Right atrium auricular region (tissue), 2 donors: ENCODE data around the gene B4GAT1. TPM values are rescaled to one million over a fixed set of nuclear protein-coding genes. Genes with fewer than 3 reads are reported as not detected.

Source experiments
- DNase-seq: peaks from one replicate; pipeline ENCODE4 v3.0.0-alpha.2; 2019; ENCODE audit warnings: low spot score
- H3K27ac ChIP-seq, 2 donors: fragments of 200-600 bp; sonication (generic); 1 replicate in 1 of 2; 2 replicates in 1 of 2; pipeline ENCODE4 v1.5.1; 2016 to 2019
- H3K27me3 ChIP-seq, 2 donors: fragments of 200-600 bp; sonication (generic); one replicate each; pipeline versions ENCODE4 v1.5.1 to v1.6.0; 2017 to 2019
- H3K36me3 ChIP-seq: fragments of 200-600 bp; sonication (generic); one replicate; pipeline ENCODE4 v1.5.1; 2016
- H3K4me1 ChIP-seq, 2 donors: fragments of 200-600 bp; sonication (generic); one replicate each; pipeline versions ENCODE4 v1.5.1 to v1.6.0; 2017 to 2019
- H3K4me3 ChIP-seq, 2 donors: fragments of 200-600 bp; sonication (generic); 1 replicate in 1 of 2; 2 replicates in 1 of 2; pipeline ENCODE4 v1.5.1; 2017 to 2019; ENCODE audit warnings: mild to moderate bottlenecking in 1 of 2, moderate library complexity in 1 of 2
- H3K9me3 ChIP-seq, 2 donors: fragments of 200-600 bp; sonication (generic); one replicate each; pipeline ENCODE4 v1.5.1; 2019
- total RNA-seq, 2 donors: library from RNA; depleted of rRNA; stranded (reverse); fragments of >200 nt; gene quantifications; one replicate each; pipeline ENCODE4 v1.1.0, GENCODE V29; 2016
- TF ChIP-seq, protein P1 (sequence below), 2 donors: fragments of 200-600 bp; sonication (generic); IDR thresholded peaks; one replicate each; pipeline ENCODE4 v1.5.1; 2019; ENCODE audit warnings: antibody characterized with exemption in 2 of 2

B4GAT1 gene
- total RNA-seq, 2 donors from 2014 or later, result 61.1 to 64.3 TPM

DNA sequence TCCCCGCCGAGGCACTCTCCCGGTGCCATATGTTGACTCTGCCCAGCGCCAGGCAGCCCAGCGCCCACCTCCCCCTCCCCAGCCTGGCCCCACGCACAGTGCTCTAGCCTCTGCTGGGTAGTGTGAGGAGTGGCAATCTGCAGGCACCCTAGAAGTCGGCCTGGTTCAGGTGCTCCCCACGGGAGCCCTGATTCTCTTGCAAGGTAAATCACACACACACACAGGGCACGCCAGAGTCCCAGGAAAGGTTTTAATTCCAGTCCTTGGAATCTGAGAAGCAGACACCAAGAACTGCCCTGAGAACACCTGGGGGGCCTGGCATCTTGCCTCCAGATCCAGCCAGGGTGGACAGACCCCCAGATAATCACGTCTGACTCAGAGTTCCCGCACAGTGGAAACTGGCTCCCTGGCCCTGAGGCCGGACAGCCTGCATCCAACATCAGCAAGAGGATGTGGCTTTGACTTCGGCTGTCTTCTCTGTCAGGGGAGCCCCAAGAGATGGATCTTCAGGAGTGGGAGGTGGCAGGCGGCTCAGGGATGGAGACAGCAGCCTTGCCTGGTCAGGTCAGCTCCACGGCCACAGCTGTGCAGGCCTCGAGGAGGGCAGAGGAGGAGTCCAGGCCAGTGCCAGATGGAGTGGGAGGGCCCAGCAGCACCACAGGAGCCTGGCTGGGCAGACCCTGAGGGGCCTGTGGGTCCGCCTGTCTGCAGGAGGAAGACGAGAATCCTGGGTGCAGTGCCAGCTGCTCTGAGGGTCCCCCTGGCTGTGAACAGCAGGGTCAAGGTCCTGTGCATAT, 10.1 kb downstream of the B4GAT1 start:
- H3K4me1 ChIP-seq, result peaks cover 0 to 24% of the 10 kb centered on the region in 2 donors
- H3K27me3 ChIP-seq, result no peaks in the 10 kb centered on the region
- no peak overlapping the region for H3K4me3 ChIP-seq
- H3K36me3 ChIP-seq, result peaks cover 35% of the 10 kb centered on the region
- TF ChIP-seq, protein P1, sequence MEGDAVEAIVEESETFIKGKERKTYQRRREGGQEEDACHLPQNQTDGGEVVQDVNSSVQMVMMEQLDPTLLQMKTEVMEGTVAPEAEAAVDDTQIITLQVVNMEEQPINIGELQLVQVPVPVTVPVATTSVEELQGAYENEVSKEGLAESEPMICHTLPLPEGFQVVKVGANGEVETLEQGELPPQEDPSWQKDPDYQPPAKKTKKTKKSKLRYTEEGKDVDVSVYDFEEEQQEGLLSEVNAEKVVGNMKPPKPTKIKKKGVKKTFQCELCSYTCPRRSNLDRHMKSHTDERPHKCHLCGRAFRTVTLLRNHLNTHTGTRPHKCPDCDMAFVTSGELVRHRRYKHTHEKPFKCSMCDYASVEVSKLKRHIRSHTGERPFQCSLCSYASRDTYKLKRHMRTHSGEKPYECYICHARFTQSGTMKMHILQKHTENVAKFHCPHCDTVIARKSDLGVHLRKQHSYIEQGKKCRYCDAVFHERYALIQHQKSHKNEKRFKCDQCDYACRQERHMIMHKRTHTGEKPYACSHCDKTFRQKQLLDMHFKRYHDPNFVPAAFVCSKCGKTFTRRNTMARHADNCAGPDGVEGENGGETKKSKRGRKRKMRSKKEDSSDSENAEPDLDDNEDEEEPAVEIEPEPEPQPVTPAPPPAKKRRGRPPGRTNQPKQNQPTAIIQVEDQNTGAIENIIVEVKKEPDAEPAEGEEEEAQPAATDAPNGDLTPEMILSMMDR (IDR thresholded peaks at IDR 0.05), result no peak
- H3K27ac ChIP-seq, result no peak overlapping the region
- no peaks in the 10 kb centered on the region for H3K9me3 ChIP-seq
- no peak for DNase-seq

DNA sequence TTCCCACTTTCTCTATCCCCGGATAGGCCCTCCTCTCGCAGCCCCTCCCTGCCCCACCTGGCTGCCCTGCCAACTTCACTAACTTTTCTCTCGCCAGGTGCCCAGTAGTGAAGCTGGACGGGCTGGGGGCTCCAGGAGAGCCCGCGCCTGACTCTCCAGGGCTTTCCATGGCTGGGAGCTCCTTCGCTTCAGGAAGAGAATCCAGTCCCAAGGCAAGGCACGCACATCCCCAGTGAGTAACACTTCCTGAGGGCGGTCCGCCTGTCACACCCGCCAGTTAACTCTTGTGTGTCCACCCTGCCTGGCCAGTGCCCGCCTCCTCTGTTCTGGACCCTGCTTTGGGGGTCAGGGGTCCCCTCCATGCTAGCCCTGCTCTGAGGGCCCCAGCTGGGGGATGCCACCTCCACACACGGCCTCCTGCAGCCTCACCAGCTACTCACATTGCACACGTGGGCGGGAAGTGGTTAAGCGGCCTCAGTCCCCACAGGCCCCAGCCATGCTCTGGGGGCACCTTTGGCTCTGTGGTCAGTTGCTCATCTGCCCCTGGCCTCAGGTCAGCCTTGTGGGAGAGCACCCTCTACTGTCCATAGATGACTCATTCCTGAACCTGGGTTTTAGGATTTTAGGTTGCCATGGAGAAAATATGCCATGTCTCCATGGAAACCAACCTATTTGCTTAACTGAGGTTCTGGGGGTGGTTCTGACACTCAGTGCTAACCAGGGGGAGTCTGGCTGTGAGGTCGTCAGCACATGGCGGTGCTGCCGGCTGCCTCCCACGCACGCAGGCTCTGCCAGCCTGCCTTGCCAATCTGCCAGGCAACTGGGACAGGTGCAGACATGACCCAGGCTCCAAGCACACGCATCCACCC, 11.0 kb downstream of the B4GAT1 start, which contains the start of gene RIN1:
RIN1 (minus strand) TSS at position 201 of the 869 bp plus-strand sequence; CDS start at position 169, 32 bp downstream.
- Histone ChIP-seq H3K4me3 (peak within 1 kb of the TSS; percentile 38 to 61), H3K9me3 (no peaks in the 10 kb centered on the region), H3K4me1 (peaks cover 0 to 24% of the 10 kb centered on the region in 2 donors), H3K27ac (peak within 1 kb of the TSS; percentile 55 to 65), H3K36me3 (peaks cover 31% of the 10 kb centered on the region), H3K27me3 (no peaks in the 10 kb centered on the region)
- TF ChIP-seq, protein P1 (IDR thresholded peaks at IDR 0.05), result peak in 1 of 2 donors; percentile 57
- peak; percentile 87 for DNase-seq

DNA sequence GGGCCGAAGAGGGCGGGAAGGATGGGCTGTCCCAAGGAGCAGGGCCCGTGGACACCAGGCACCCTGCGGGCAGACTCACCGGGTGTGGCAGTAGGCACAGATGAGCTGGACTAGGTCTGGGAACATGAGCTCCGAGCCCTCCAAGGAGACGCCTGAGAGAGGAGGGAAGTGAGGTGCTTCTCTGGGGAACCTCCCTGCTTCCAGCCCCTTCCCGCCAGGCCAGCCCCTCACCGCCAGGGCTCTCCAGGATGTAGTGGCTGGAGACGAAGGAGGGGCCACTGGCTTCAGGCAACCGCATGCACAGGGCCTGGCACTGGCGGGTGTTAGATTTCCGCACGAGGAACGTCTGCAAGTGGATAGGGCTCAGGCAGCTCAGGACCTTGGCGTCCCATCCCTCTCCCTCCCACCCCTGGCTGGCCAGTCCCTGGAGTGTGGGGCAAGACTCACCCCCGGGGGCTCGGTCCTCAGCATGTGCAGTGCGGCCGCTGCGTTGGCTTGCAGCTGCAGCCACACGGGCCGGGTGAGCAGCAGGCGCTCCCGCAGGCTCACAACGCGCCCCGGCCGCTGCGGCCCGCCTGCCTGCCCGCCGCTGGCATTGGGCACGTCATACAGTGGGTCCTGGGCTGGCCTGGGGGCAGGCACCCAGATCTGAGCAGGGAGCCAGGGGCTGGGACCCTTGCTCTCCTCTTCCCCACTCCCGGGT, 11.7 kb downstream of the B4GAT1 start:
- peak overlapping the region; percentile 38 to 61 for H3K4me3 ChIP-seq
- no peaks in the 10 kb centered on the region for H3K9me3 ChIP-seq
- no peaks in the 10 kb centered on the region for H3K27me3 ChIP-seq
- peaks cover 23% of the 10 kb centered on the region for H3K36me3 ChIP-seq
- TF ChIP-seq, protein P1 (IDR thresholded peaks at IDR 0.05), result no peak
- H3K4me1 ChIP-seq, result peaks cover 0 to 24% of the 10 kb centered on the region in 2 donors
- peak overlapping the region; percentile 55 to 65 for H3K27ac ChIP-seq
- no peak for DNase-seq

DNA sequence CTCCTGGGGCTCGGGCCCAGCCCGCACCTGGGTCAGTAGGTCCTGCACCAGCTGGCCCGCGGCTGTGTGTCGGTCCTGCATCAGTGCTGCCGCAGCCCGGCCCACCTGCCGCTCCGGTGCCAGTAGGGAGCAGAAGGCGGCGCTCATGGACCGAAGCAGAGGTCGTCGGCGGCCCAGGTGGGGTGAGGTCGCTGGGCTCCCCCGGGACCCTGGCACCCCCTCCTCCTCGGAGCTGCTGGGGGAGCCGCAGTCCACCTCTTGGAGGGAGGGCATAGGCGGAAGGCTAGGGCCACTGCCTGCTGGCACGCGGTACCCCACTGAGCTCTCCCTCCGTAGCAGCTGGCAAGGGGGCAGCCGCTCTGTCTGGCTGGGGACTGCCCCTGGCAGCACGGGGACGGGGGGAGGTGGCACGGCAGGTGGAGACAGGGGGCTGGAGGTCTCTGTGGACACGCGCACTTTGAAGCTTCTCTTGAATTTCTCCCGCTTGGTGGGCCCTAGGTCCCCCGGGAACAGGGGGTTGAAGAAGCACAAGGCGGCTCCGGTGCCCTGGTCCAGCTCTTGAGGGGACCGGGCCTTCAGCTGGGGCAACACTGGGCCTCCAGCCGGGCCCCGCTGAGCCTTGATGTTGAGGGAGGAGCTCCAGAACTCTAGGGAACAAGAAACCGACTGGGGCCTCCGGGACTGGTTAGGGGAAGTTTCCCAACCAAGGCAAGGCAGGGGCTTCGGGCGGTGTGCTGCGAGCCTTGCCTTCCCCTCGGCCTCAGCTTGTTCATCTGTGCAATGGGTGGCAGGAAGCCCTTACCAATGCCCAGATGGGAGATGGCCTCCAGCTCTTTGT, 12.6 kb downstream of the B4GAT1 start:
- TF ChIP-seq, protein P1 (IDR thresholded peaks at IDR 0.05), result no peak
- Histone ChIP-seq H3K36me3 (peaks cover 15% of the 10 kb centered on the region), H3K27ac (no peak overlapping the region), H3K4me3 (peak overlapping the region; percentile 38 to 61), H3K27me3 (no peaks in the 10 kb centered on the region), H3K9me3 (no peaks in the 10 kb centered on the region), H3K4me1 (peaks cover 0 to 24% of the 10 kb centered on the region in 2 donors)
- no peak for DNase-seq
